PFSK-1 (cell line): Measurements from ENCODE around the gene INPP5A.

Experiments
- FOXP2 ChIP-seq: optimal IDR thresholded peaks from 2 replicates; pipeline ENCODE3; 2011; ENCODE audit warnings: borderline replicate concordance, control low read depth, inconsistent platforms; ENCODE audit not compliant: insufficient read depth; ENCODE audit errors: extremely low read length, extremely low read depth
- POLR2AphosphoS5 ChIP-seq: IDR thresholded peaks from 2 replicates; pipeline ENCODE4 v1.6.1; 2012; ENCODE audit warnings: low read depth, mild to moderate bottlenecking, control low read depth, low read length, moderate library complexity
- SIN3A ChIP-seq: IDR thresholded peaks from 2 replicates; pipeline ENCODE4 v1.6.1; 2012; ENCODE audit warnings: mild to moderate bottlenecking, low read length, moderate library complexity, borderline replicate concordance; ENCODE audit not compliant: insufficient read depth
- TAF1 ChIP-seq: IDR thresholded peaks from 2 replicates; pipeline ENCODE4 v1.6.1; 2012; ENCODE audit warnings: low read length, control low read depth, borderline replicate concordance; ENCODE audit not compliant: insufficient read depth
- TF ChIP-seq, protein P1 (sequence below), 2 experiments: IDR thresholded peaks; 2 replicates each; pipeline versions ENCODE4 v1.6.1 to v1.8.0; 2011 to 2012; ENCODE audit warnings: low read depth in 2 of 2, low read length in 2 of 2, control low read depth in 1 of 2, inconsistent platforms in 1 of 2, mild to moderate bottlenecking in 1 of 2, moderate library complexity in 1 of 2; ENCODE audit not compliant: insufficient read depth in 1 of 2

DNA sequence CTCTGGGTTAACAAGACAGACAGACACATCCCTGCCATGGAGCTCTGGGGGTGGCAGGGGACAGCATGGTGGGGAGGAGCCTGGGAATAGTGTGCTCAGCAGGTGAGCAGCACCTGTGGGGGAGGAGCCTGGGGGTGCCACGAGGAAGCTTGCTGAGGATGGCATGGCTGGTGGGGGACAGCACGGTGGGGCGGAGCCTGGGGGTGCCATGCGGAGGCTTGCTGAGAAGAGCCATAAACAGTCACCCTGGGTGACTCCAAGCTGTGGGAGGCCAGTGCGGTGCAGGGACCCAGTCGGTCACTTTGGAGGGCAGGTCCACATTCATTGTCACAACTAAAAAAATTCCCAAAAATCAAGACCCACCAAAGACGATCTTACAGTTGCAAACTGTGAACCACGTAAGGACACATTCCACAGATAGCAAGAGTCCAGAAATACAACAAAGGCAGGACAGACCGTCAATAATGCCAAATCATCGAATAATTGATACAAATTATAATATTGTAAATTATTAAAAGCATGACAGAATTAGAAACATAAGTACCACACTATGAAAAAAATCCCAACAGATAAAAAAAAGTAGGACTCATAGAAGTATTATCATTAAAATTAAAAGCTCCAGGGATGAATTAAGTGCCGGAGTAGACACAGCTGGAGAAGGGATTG, 223.9 kb downstream of the INPP5A start:
- TF ChIP-seq, protein P1, sequence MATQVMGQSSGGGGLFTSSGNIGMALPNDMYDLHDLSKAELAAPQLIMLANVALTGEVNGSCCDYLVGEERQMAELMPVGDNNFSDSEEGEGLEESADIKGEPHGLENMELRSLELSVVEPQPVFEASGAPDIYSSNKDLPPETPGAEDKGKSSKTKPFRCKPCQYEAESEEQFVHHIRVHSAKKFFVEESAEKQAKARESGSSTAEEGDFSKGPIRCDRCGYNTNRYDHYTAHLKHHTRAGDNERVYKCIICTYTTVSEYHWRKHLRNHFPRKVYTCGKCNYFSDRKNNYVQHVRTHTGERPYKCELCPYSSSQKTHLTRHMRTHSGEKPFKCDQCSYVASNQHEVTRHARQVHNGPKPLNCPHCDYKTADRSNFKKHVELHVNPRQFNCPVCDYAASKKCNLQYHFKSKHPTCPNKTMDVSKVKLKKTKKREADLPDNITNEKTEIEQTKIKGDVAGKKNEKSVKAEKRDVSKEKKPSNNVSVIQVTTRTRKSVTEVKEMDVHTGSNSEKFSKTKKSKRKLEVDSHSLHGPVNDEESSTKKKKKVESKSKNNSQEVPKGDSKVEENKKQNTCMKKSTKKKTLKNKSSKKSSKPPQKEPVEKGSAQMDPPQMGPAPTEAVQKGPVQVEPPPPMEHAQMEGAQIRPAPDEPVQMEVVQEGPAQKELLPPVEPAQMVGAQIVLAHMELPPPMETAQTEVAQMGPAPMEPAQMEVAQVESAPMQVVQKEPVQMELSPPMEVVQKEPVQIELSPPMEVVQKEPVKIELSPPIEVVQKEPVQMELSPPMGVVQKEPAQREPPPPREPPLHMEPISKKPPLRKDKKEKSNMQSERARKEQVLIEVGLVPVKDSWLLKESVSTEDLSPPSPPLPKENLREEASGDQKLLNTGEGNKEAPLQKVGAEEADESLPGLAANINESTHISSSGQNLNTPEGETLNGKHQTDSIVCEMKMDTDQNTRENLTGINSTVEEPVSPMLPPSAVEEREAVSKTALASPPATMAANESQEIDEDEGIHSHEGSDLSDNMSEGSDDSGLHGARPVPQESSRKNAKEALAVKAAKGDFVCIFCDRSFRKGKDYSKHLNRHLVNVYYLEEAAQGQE (IDR thresholded peaks at IDR 0.05; ENCODE audit: insufficient read depth in 1 of 2, low read depth in 2 of 2, low read length in 2 of 2), result no peak
- TF ChIP-seq SIN3A (no peak), POLR2AphosphoS5 (no peak), TAF1 (no peak), FOXP2 (no peak)
